Activated naive CD8-positive, alpha-beta T cell treated with anti-CD3 and anti-CD28 coated beads for 36 hours (primary cell): ENCODE data around the gene CAVIN3. TPM values are rescaled to one million over a fixed set of nuclear protein-coding genes. Genes with fewer than 3 reads are reported as not detected.

ENCODE experiments used
- DNase-seq: peaks from one replicate; pipeline ENCODE4 v3.0.0; 2021
- H3K27ac Mint-ChIP-seq: one replicate; pipeline ENCODE4 v1.8.0; 2022; ENCODE audit warnings: mild to moderate bottlenecking, moderate library complexity, mixed read lengths
- H3K27me3 Mint-ChIP-seq: one replicate; pipeline ENCODE4 v1.8.0; 2022; ENCODE audit warnings: mild to moderate bottlenecking, mixed read lengths
- H3K36me3 Mint-ChIP-seq: one replicate; pipeline ENCODE4 v1.8.0; 2021; ENCODE audit warnings: mild to moderate bottlenecking, mixed read lengths
- H3K4me1 Mint-ChIP-seq: one replicate; pipeline ENCODE4 v1.8.0; 2021; ENCODE audit warnings: mixed read lengths
- H3K4me3 Mint-ChIP-seq: one replicate; pipeline ENCODE4 v1.8.0; 2022; ENCODE audit warnings: mild to moderate bottlenecking, moderate library complexity, mixed read lengths
- H3K9me3 Mint-ChIP-seq: one replicate; pipeline ENCODE4 v1.8.0; 2022; ENCODE audit warnings: mixed read lengths
- total RNA-seq, 2 experiments: library from RNA; stranded (reverse); gene quantifications; one replicate each; pipeline ENCODE4 v1.2.3, GENCODE V29; 2021

Gene CAVIN3, protein sequence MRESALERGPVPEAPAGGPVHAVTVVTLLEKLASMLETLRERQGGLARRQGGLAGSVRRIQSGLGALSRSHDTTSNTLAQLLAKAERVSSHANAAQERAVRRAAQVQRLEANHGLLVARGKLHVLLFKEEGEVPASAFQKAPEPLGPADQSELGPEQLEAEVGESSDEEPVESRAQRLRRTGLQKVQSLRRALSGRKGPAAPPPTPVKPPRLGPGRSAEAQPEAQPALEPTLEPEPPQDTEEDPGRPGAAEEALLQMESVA
- total RNA-seq: 10 to 100 TPM; 26.3 to 30.0 TPM

DNA sequence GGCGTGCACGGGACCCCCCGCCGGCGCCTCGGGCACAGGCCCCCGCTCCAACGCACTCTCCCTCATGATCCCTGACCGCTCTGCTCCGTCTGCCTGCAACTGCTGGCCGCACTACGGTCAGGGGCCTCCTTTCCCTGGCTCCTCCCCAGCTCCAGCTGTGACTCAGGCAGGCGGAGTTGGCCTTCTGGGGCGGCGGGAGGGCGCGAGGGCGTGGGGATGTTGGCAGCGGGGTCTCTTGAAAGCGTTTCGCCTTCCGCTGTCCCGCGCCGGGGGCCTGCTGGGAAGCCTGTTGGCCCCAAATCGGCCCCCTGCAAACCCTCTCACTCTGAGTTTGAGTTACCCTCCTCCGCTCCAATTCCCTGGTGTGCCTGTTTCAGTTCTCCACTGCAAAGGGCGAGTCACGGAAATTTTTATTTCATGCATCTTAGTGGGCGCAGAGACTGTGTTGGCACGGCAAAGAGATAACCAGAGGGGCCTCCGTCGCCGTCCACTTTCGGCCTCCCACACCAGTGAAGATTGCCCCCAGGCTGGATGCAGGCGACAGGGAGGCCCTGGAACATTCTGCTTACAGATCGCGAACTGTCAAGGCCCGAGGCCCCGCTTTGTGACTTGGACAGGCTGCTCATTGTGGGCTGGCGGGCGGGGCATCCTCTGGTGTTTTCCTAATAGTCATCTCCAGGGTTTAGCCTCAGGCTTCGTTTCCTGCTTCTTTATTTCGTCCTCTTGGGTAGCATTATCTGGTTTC, at the start of gene CAVIN3:
TSS of gene CAVIN3 (minus strand) at position 91 of the 745 bp plus-strand sequence. CDS start at position 66, 25 bp downstream.
- Mint-ChIP-seq H3K27ac (peak within 1 kb of the TSS; percentile 97), H3K27me3 (peaks cover 63% of the 10 kb centered on the region), H3K4me3 (peak within 1 kb of the TSS; percentile 79), H3K4me1 (peaks cover 40% of the 10 kb centered on the region), H3K9me3 (no peaks in the 10 kb centered on the region), H3K36me3 (peaks cover 7% of the 10 kb centered on the region)
- peak; percentile 87 for DNase-seq

DNA sequence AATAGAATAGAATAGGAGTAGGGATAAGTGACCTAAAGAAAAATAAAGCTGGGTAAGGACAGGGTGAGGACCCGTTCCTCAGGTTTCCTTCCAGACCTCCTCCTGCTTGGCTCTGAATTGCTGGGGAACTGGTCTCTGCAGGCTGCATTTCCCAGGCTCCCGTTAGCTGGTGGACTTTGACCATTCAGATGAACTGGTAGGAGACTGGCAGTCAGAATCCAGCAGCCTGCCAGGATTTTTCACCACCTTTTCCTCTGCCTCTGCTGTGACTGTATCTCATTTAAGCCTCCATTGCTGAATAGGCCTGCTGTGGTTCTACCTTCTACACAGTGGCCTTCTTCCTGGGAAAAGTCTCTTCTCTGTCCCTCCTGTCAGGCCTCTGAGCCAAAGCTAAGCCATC, 45.4 kb upstream of the CAVIN3 start:
- DNase-seq: no peak
- no peaks in the 10 kb centered on the region for H3K27me3 Mint-ChIP-seq
- H3K4me3 Mint-ChIP-seq: no peak overlapping the region
- no peak overlapping the region for H3K27ac Mint-ChIP-seq
- H3K4me1 Mint-ChIP-seq: no peaks in the 10 kb centered on the region
- H3K36me3 Mint-ChIP-seq: no peaks in the 10 kb centered on the region
- no peaks in the 10 kb centered on the region for H3K9me3 Mint-ChIP-seq

DNA sequence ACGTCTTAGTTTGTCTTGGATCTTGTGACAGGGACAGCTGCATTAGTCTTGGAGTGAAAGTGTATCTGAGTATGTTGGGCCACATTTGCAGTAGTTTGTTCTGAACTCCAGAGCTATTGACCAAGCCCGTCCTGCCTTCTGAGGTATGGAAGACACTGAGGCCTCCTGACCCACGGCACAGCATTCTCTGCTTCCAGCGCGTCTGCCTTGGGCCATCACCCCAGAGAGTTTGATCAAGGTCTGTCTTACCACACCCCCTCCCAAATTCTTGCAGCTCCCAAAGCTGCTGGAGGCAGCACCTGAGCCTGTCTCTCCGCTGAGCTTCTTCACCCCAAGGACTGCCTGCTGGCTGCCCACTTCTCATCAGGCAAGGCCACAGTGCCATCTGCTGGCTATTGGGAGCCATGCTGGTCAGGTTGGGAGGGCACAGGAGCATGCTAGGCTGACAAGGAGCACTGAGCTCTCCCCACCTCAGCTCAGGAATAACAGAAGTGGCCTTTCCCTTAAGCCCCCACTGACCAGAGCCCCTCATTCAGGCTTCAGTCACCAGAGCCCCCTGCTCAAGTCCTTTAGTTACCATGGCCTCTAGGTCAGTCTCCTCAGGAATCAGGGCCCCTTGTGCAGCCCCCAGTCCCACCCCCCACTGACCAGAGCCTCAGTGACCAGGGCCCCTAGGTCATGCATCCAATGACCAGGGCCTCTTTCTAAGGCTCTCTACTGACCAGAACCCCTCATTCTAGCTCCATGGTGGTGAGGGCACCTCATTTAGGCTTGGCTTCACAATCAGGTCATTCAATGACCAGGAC, 42.8 kb upstream of the CAVIN3 start:
- no peak overlapping the region for H3K4me3 Mint-ChIP-seq
- no peaks in the 10 kb centered on the region for H3K36me3 Mint-ChIP-seq
- peak; percentile 74 for DNase-seq
- H3K4me1 Mint-ChIP-seq: no peaks in the 10 kb centered on the region
- H3K27ac Mint-ChIP-seq: no peak overlapping the region
- no peaks in the 10 kb centered on the region for H3K27me3 Mint-ChIP-seq
- H3K9me3 Mint-ChIP-seq: no peaks in the 10 kb centered on the region

DNA sequence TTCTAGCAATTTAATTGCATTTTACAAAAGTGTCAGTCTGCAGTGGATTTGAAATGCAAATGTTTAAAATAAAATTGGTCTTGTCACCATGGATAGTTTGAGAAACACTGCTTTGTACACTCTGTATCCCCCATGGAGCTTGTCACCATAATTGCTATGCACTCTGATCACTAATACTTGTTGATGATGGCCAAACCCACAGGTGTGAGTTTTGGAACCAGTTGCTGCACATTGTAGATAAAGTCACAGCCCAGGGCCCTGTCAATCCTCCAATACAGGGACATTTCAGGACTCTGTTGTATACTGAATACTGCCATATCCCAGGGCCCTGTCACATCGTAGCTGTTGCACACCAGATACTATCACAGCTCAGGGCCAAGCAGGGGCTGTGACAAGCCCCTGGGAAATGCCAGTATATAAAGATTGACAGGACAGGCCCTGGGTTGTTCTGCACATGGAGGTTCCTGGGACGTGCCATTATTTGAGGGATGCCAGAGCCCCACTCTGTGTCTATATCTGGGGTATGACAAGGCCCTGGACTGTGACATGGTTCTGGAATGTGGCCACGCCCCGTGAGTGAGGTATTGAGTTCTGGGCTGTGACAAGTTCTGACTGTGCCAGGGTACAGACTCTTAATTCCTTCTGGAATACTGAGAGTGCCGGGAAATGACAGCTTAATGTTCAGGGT, 42.0 kb upstream of the CAVIN3 start:
- no peak overlapping the region for H3K4me3 Mint-ChIP-seq
- no peak overlapping the region for H3K27ac Mint-ChIP-seq
- peaks cover 3% of the 10 kb centered on the region for H3K4me1 Mint-ChIP-seq

DNA sequence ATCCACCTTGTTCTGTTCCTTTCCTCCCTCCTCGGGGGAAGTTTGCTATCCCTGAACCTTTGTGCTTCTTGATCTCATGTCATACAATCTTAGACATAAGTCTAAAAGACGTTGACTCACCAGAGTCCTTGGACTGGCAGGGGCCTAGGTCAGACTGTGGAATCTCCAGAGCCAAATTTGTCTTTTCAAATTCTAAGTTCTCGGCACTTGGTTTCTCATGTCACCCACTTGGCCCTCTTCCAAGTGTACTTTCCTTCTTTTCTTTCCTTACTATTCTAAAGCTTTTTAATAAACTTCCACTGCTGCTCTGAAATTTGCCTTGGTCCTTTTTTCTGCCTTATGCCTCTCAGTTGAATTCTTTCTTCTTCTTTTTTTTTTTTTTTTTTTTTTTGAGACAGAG, 39.9 kb upstream of the CAVIN3 start:
- no peak for DNase-seq
- Mint-ChIP-seq H3K36me3 (no peaks in the 10 kb centered on the region), H3K27me3 (no peaks in the 10 kb centered on the region), H3K4me1 (peaks cover 8% of the 10 kb centered on the region), H3K4me3 (no peak overlapping the region), H3K9me3 (no peaks in the 10 kb centered on the region), H3K27ac (no peak overlapping the region)

More for the DNA sequence above, 42.0 kb upstream of the CAVIN3 start:
- Mint-ChIP-seq H3K36me3 (no peaks in the 10 kb centered on the region), H3K9me3 (no peaks in the 10 kb centered on the region), H3K27me3 (no peaks in the 10 kb centered on the region)
- no peak for DNase-seq

DNA sequence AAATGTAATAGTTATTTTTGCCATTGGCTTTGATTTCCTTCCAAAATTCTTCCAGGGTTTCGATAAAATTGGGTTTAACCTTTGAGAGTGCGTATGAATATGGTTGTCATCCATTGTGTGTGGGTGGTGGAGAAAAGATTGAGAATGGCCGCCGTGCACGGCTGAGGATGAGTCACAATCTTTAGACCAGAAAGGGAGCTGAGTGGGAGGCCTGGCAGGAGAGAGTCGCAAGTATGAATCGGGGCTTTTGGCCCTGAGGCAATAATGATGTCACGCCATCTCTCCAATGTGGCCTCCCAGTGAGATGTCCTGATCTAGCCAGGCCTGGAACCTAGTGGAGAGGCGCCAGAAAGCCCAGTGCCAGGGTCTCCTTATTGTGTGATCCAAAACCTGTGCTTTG, 36.9 kb upstream of the CAVIN3 start:
- DNase-seq: peak; percentile 34
- peaks cover 13% of the 10 kb centered on the region for H3K4me1 Mint-ChIP-seq
- H3K27ac Mint-ChIP-seq: no peak overlapping the region
- H3K9me3 Mint-ChIP-seq: no peaks in the 10 kb centered on the region
- no peak overlapping the region for H3K4me3 Mint-ChIP-seq
- H3K27me3 Mint-ChIP-seq: no peaks in the 10 kb centered on the region
- no peaks in the 10 kb centered on the region for H3K36me3 Mint-ChIP-seq

DNA sequence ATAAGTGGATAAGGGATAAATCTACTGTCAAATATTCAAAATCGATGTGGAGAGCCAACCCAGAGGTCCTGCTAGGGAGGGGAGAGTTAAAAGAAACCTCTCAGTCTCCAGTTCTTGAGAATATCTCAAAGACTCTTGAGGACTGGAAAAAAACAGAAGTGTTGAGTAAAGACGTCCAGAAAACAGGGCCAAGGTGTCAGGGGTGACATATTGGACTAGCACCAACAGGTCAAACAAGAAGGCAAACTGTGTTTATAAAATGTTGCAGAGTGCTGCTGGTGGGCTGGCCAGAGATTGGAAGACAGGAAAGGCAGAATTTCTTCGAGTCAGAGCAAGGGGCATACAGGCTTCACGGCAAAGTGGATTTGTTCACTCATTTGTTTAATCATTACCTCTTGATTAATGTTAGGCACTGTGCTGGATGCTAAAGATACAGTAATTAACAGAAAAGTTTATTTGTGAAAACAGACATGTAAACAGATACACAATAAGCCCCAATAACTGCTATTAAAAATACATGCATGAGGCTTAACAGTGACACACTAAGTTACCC, 36.3 kb upstream of the CAVIN3 start:
- Mint-ChIP-seq H3K27ac (no peak overlapping the region), H3K27me3 (no peaks in the 10 kb centered on the region), H3K4me3 (no peak overlapping the region), H3K4me1 (peaks cover 19% of the 10 kb centered on the region), H3K36me3 (no peaks in the 10 kb centered on the region), H3K9me3 (no peaks in the 10 kb centered on the region)
- DNase-seq: no peak

DNA sequence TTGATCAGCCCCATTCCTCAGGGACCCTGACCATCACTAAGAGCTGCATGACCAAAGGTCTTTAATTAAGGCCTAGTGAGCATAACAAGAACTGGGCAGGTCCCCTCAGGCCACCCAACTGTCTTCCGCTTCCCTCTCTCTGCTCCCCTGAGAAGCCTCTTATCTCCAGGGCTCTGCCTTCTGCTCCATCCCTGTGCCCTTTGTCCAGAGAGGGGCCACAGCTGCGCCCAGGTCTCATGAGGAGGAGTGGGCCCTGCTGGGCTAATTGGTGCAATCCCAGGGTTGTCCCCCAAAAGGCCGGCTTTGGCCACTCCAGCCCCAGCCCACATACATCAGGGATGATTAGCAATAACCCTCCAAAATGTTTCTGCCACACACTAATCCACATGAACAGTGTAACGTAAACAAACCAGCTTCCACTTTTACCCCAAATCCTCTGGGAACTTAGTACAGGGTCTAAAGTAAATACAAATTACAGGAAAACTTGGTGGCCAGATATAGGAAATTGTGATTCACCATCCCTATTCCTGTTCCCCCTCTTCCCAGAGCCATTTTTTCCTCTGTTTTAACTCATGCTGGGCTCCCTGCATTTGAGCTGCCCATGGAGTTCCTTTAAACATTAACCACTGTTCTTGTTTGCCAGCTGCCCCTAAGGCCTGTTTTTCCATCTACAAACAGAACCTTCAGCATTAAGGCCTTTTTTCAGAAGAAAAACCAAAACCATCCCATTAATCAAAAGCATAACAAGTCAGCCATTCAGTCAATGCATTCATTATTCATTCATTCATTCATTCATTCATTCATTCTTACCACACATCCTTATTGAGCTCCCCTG, 34.6 kb upstream of the CAVIN3 start:
- no peaks in the 10 kb centered on the region for H3K27me3 Mint-ChIP-seq
- no peak overlapping the region for H3K27ac Mint-ChIP-seq

DNA sequence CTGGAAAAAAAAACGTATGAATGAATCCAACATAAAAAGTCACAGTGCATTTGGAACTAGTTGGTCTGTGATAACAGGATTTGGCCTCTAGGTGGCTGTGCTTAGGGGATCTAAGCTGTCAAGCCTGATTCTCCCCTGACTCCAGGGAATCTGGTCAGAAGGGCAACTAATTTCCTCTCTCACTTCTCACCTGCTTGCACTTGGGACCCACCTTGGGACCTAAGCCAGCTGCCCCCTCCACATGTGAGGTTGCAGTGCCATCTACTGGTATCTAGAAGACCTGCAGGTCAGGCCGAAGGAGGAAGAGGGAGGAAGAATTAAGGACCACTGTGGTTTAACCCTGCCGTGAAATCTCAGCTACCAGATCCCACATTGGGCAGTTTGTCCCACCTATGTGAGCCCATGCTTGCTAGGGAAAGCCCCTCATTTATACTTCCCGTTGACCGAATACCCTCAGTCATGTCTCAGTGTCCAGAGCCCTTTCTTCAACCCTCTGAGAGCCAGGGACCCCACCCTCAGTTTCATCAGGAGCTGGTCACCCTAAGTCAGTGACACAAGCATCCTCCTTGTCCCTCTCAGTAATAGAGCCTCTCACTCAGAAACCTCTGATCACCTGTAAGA, 33.2 kb upstream of the CAVIN3 start:
- Mint-ChIP-seq H3K4me1 (peaks cover 19% of the 10 kb centered on the region), H3K27ac (no peak overlapping the region), H3K27me3 (no peaks in the 10 kb centered on the region), H3K9me3 (no peaks in the 10 kb centered on the region), H3K4me3 (no peak overlapping the region), H3K36me3 (no peaks in the 10 kb centered on the region)
- DNase-seq: peak; percentile 50

More for the DNA sequence above, 34.6 kb upstream of the CAVIN3 start:
- H3K4me1 Mint-ChIP-seq: peaks cover 19% of the 10 kb centered on the region
- no peaks in the 10 kb centered on the region for H3K36me3 Mint-ChIP-seq
- no peak overlapping the region for H3K4me3 Mint-ChIP-seq
- no peak for DNase-seq
- H3K9me3 Mint-ChIP-seq: no peaks in the 10 kb centered on the region

DNA sequence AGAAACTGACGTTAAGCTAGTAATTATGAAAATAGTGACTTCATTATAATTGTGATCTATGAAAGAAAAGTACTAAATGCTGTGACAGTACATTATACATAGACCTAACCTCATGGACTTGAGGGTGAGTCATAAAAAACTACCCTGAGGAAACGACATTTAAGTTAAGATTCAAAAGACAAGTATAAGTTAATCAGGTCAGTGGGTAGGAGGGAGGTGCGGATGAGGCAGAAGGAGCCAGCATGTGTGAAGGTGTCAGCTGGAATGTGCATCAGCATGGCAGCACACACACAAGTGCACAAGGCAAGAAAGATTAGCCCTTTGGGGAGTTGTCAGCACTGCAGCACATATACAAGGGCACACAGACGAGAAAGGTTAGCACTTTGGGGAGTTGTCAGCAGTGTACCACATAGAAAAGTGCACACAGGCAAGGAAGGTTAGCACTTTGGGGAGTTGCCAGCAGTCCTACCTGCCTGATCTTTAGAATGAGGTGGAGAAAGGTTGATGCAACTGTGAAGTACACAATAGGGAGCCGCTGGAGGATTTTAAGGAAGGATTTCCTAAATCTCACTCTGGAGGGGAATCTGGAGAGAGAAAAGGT, 31.6 kb upstream of the CAVIN3 start:
- Mint-ChIP-seq H3K4me3 (no peak overlapping the region), H3K27ac (no peak overlapping the region), H3K36me3 (no peaks in the 10 kb centered on the region), H3K4me1 (peaks cover 11% of the 10 kb centered on the region), H3K27me3 (peaks cover 2% of the 10 kb centered on the region), H3K9me3 (no peaks in the 10 kb centered on the region)
- peak; percentile 16 for DNase-seq

DNA sequence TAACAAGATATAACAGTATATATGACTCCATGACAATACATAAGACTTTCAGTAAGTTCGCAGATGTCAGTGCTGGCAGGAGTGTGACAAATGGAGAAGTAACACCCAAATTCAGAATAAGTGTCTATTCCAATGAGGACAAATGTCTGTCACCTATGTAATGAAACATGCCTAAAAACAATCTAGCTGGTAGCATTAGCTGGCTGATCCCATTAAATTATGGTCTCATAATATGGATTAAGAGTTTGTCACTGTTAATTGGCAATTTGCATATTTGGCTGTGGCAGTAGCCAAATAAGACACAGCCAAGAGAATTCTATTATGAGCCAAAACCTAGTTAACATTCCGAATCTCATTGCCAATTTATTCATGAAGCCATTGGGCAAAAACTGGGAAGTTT, 30.2 kb upstream of the CAVIN3 start:
- peaks cover 3% of the 10 kb centered on the region for H3K27me3 Mint-ChIP-seq
- no peak overlapping the region for H3K27ac Mint-ChIP-seq
- no peaks in the 10 kb centered on the region for H3K36me3 Mint-ChIP-seq
- H3K9me3 Mint-ChIP-seq: no peaks in the 10 kb centered on the region
- H3K4me3 Mint-ChIP-seq: no peak overlapping the region
- peaks cover 11% of the 10 kb centered on the region for H3K4me1 Mint-ChIP-seq
- no peak for DNase-seq

DNA sequence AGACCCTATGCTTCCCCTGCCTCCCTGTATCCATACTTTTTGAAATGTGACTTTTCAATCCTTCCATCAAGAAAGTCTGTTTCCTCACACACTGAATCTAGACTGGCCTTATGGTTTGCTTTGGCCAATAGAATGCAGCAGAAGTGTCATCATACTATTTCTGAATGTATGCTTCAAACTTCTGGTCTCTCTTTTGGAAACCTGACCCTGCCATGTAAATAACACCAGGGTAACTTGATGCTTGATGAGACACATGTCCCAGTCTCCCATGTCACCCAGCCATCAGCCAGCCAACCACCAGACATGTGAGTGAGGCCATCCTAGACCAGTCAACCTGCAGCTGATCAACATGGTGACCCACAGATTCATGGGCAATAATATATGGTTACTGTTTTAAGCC, 29.7 kb upstream of the CAVIN3 start:
- no peak for DNase-seq
- Mint-ChIP-seq H3K27me3 (peaks cover 3% of the 10 kb centered on the region), H3K36me3 (no peaks in the 10 kb centered on the region), H3K4me1 (peaks cover 11% of the 10 kb centered on the region), H3K9me3 (no peaks in the 10 kb centered on the region), H3K4me3 (no peak overlapping the region), H3K27ac (no peak overlapping the region)

DNA sequence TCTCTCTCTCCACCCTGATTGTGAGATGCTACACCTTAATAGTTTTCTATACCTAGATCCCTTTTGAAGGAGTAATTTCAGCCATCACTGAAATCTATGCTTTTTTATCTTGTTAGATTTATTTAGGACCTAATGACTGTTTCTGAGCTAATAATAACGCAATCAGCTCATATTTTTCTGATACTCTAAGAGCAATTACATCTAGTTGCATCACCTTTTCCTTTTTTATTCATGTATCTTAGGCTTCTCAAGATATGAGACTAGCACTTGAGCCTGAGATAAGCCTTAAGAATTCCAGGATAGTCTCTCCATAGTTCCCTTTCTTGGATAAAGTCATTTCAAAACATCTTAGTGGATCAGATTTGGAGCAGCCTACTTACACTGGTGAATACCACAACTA, 25.1 kb upstream of the CAVIN3 start:
- H3K27me3 Mint-ChIP-seq: peaks cover 3% of the 10 kb centered on the region
- H3K4me1 Mint-ChIP-seq: no peaks in the 10 kb centered on the region
- H3K9me3 Mint-ChIP-seq: no peaks in the 10 kb centered on the region
- DNase-seq: no peak
- H3K4me3 Mint-ChIP-seq: no peak overlapping the region
- no peaks in the 10 kb centered on the region for H3K36me3 Mint-ChIP-seq
- H3K27ac Mint-ChIP-seq: no peak overlapping the region
